HG03521 (cell line): ENCODE results near the gene PRSS2.
"Not testable (repeated sequence)": the region's sequence is repeated elsewhere in the genome, so short reads cannot be mapped to it uniquely, and the experiment has no call there.

Experiments used
- ATAC-seq: cut with Tn5 transposase; IDR thresholded peaks from one replicate; pipeline ENCODE4 v1.9.1; 2021; ENCODE audit warnings: mild to moderate bottlenecking, moderate library complexity; ENCODE audit not compliant: unreplicated experiment

The PRSS2 gene

DNA sequence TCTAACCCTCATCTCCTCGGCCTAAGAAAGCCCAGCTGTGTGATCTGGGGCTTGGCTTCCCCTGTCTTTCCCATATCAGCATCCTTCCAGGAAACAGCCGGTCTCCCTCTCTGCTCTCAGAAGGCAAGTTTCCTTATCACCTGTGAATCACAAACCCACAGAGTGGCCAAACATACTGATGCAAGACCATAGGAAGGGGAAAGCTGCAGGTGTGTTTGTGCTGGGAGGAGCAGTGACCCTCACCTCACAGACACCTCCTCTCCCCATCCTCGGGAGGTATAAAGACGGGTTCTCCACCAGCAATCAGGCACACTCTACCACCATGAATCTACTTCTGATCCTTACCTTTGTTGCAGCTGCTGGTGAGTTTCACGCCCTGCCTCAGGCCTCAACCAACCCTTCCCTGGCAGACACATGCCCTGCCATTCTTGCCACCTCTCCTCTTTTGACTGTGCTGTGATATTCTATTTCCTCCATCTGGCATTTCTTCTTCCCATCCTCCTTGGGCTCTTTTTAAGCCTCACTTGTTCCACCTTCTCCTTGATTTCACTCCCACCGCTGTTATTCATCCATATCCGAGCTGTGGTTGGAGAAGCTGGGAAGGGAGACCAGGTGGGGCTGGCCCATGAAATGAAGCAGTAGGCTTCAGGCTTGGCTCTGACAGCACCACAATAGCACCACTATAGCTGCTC, at the start of gene PRSS2:
PRSS2 (plus strand) TSS at position 310 of the 692 bp plus-strand sequence; CDS start at position 323, 13 bp downstream.
- ATAC-seq: peak; percentile 12

DNA sequence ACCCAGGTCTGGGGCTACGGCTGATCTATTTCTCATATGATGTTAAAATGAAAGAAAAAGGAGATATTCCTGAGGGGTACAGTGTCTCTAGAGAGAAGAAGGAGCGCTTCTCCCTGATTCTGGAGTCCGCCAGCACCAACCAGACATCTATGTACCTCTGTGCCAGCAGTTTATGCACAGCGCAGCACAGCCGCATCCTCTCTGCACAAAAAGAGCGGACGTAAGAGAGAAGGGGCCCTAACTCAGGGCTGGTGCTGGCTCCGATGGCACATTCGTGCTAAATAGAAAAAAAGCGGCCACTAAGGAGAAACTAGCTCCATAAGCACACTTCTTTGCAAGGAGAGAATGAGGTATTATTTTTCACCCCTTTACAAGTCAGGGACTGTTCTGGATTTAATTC, 49.8 kb upstream of the PRSS2 start:
- ATAC-seq: no peak

DNA sequence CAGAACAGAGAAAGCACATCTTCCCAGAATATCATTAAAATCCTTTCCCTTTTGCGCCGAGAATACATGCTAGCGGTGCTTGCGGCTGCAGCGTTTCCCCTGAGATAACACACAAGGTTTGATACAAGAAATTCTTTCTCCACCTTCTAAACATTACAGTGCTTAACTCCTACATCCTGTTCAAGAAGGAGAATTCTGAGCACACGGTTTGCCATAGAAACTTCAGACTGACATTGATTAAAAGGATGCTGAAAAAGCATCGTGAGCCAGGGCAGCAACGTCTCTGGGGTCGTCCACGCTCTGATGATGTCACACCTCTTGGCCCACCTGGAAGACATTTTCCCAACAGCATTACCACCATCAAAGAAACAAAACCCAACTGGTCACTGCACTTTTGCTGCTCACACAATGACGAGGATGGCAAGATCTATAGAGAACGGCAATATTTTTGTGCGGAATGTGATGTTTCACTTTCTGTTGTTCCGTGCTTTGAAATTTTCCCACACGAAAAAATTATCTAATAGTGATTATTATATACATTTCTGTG, 48.4 kb upstream of the PRSS2 start:
- ATAC-seq: no peak

DNA sequence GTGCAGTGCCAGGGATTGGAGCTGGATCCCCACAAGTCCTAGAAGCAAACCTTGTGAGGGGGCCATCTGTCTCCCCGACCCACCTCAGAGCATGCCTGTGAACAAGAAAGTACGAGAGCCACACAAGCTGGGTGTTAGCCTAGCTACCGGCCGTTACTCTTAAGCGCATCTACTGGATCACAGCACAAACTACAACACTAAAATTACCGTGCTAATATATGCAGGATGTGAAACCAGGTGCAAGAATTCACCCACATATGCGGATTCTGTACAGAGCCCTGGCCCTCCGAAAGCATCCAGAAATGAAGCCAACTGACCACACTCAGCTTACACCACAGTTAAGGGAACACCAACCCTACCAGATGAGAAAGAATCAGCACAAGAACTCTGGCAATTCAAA, 37.5 kb upstream of the PRSS2 start:
- ATAC-seq: no peak

DNA sequence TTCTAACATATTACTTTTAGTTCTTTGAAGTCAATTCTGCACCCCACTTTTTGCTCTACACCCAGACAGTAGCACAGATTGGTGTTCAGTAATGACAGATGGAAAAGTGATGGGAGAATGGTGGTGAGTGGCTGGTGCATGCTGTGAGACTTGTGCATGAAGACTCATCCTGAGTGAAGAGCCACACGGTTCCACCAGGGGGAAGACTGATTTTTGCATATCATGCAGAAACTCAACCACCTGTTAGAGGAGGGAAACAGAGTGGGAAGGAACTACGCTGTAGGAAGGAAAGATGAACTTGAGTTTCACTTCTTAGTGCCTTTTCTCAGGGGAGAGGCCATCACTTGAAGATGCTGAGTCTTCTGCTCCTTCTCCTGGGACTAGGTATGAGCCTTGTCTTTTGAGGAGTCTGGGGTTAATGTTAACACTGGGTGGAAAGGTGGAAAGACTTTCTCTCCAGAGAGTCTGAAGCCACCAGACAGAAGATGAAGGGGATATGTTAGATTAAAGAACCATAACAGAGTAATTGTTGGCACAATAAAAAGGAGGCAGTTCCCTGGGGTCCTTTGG, 30.8 kb upstream of the PRSS2 start:
- peak; percentile 72 for ATAC-seq

DNA sequence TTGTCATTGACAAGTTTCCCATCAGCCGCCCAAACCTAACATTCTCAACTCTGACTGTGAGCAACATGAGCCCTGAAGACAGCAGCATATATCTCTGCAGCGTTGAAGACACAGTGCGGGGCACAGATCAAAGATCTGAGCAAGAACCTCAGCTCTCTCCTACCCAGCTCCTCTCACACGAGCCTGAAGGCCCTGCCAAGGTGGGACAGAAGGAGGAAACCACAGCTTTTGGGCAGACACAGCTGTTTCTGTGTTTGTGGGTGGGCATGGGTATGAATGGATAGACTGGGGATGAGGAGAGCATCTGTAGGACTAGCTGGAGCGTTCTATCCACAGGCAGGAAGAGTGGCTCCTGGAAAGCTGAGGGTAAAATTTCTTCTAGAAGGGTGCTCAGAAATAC, 30.0 kb upstream of the PRSS2 start:
- ATAC-seq: no peak

DNA sequence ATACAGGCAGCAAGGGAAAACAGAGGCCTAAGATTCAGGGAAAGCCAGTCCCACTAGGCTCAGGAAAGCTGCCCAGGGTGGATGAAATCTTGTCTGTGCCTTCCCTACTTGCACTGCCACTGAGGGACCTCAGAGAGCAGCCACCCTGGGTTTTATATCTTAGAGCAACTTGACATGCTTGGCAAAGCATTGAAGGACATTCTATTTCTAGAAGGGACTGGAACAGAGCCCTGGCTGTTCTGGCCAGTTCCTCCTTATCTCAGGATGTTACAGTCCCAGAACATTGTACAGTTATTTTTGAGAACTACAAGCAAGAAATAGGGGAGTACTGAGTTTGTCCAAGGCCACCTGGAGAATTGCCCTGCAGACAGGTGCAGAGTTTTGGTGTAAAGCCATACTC, 28.8 kb upstream of the PRSS2 start:
- not testable (repeated sequence) for ATAC-seq

DNA sequence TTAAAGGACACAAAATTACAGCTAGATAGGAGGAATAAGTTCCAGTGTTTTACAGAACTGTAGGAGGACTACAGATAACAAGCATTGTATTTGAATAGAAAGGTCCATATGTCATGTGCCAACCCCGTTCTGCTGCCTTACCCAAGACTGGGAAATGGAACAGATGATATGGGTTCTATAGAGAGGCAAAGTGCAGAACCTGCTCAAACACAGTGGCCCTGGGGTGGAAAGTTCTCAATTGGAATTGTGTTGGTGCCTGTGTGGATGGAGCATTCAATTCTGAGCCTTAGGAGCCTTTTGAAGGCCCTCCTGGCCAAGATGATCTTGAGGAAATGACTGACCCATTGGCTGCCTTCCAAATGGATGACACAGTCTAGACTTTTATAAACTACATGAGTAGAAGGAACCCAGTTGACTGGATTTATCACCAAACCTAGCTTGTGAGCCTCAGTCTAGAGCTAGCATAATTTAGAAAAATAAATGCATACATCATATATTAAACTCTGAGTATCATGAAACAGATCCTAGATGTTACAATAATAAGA, 25.6 kb upstream of the PRSS2 start:
- ATAC-seq: no peak

DNA sequence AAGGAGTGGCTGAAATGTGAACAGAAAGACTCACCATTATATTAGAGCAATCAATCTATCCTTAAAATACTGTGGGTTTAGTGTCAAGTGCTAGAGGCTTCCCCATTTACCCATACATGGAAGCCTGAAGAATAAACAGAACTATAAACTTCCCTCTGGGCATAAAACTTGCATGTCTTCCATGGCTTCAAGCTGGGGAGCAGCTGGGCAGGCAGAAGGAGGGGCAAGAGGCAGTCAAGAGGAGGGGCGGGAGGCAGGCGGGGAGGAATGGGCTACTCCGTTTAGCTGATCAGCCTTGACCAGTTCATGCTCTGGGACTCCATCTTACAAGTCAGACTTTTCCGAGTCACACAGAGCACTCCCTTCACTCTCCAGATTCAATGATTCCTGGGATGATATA, 25.0 kb upstream of the PRSS2 start:
- ATAC-seq: no peak

DNA sequence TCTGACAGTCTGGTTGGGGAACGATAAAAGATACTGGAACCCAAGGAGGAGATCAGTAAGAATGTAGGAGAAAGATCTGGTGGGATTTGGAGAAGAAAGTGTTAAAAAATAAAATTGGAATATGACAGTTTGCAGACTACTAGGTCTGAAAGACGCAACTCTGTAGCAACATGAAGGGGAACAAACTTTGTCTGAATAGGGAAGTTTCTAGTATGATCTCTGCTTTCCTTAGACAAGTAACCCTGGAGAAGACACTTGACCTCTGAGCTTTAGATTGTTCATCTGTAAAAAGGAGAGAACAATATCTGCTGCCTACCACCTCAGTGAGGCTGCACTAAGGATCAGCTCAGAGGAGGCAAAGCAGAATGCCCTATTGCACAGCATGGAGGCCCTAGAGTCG, 24.5 kb upstream of the PRSS2 start:
- no peak for ATAC-seq

DNA sequence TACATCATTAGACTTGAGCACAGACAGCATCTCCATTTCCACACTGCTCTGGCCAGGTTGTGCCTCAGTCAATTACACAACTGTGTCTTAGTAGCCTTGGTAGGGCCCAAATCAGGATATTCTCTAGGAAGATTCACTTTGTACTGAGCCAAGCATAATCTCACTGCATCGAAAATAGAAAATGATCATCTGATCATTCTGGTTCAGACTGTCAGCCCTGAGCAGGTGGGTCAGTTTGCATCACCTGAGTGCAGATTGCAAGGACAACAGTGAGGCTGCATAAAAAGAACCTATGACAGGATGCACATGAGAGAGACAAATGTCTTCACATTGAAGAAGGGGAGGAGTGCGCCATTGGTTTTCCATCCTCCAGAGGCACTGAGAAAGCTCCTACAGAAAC, 22.4 kb upstream of the PRSS2 start:
- ATAC-seq: not testable (repeated sequence)

DNA sequence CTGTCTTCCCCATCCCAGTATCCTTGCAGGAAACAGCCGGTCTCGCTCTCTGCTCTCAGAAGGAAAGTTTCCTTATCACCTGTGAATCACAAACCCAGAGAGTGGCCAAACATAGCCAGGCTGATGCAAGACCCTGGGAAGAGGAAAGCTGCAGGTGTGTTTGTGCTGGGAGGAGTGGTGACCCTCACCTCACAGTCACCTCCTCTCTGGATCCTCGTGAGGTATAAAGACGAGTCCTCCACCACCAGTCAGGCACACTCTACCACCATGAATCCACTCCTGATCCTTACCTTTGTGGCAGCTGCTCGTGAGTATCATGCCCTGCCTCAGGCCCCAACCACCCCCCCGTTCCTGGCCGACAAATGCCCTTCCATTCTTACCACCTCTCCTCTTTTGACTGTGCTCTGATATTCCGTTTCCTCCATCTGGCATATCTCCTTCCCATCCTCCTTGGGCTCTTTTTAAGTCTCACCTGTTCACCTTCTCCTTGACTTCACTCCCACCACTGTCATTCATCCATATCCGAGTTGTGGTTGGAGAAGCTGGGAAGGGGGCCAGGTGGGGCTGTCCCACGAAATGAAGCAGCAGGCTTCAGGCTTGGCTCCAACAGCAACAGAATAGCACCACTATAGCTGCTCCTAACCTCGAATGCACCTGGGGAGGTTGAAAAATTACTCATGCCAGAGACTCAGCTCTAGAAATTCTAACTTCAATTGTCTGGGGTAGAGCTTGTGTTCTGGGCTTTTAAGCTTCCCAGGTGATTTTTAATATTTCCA, 21.4 kb upstream of the PRSS2 start, which contains the start of gene PRSS1:
PRSS1 (plus strand) TSS at position 255 of the 776 bp plus-strand sequence; CDS start at position 268, 13 bp downstream.
- no peak for ATAC-seq

DNA sequence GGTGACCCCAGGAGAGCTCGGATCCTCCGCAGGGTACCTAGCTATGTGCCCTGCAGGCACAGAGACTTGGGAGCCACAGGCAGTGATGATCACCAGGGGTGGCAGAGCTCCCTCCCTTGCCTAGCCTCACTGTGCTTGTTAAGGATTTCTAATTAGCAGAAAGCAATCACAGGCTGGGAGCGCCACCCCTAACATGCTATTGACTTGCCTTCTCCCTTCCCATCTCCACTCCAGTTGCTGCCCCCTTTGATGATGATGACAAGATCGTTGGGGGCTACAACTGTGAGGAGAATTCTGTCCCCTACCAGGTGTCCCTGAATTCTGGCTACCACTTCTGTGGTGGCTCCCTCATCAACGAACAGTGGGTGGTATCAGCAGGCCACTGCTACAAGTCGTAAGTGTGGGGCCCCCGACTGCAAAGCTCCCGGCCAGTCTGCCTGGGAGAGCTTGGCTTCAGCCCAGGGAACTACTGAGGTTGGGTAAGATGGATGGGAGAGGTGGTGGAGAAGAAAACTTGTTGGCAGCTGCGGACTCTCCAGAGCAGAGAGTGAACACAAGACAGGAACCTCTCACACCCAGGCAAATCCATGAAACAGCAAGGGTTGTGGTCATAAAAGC, 20.3 kb upstream of the PRSS2 start:
- no peak for ATAC-seq

DNA sequence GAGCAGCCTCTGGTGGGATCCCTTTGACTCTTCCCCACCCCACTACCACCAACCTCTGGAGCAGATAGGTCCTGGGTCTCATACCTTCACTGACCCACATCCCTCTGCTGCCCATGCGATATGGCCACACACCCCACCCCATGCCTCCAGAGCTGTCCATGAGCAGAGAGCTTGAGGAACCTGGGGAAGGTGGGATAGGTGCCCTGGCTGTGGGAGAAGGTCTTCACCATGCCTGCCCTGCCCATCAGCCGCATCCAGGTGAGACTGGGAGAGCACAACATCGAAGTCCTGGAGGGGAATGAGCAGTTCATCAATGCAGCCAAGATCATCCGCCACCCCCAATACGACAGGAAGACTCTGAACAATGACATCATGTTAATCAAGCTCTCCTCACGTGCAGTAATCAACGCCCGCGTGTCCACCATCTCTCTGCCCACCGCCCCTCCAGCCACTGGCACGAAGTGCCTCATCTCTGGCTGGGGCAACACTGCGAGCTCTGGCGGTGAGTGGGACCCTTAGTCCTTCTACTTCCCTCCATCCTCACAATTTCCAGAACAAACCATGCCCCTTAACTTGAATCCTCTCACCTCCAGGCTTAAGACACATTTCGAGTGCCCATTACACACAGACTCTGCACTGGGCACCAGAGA, 19.1 kb upstream of the PRSS2 start:
- not testable (repeated sequence) for ATAC-seq

DNA sequence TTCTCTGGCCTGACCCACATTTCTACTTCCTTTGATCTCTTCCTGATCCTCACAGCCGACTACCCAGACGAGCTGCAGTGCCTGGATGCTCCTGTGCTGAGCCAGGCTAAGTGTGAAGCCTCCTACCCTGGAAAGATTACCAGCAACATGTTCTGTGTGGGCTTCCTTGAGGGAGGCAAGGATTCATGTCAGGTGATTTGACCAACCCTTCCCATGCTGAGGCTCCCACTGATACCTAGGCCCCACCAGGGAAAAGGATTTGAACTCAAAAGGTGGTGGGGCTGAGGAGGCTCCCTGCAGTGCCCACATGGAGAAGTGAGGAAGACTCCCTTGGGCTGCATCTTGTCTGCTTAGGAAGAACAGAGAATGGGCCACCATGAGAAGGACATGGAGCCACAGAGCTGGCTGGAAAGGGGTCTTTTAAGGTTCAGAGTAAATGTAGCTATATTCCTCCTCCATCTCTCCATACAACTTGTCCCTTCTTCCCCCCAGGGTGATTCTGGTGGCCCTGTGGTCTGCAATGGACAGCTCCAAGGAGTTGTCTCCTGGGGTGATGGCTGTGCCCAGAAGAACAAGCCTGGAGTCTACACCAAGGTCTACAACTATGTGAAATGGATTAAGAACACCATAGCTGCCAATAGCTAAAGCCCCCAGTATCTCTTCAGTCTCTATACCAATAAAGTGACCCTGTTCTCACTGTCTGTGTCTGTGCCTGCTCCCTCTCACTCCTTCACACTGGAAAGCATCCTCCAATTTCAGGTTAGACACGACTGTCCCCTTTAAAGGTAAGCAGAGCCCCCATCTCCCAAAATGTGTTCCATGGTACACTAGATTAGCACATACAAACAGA, 18.2 kb upstream of the PRSS2 start:
- ATAC-seq: no peak

DNA sequence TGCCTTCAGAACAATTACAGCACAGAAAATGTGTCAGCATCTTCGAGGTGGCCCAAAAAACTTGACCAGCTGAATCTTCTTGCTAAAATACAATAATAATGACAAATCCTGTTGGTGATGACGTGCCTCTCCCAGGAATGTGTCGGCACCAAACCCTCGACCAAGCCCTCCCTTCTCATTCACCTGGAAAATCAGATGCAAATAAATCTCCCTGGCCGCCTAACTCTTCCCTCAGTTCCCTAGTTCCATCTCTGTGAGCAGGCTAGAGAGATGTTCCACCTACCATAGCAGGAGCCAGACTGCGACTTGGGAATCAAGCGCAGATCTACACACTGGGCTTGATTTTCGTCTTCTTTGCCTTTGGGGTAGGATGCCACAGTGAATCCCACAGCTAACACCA, 17.4 kb upstream of the PRSS2 start:
- ATAC-seq: no peak

DNA sequence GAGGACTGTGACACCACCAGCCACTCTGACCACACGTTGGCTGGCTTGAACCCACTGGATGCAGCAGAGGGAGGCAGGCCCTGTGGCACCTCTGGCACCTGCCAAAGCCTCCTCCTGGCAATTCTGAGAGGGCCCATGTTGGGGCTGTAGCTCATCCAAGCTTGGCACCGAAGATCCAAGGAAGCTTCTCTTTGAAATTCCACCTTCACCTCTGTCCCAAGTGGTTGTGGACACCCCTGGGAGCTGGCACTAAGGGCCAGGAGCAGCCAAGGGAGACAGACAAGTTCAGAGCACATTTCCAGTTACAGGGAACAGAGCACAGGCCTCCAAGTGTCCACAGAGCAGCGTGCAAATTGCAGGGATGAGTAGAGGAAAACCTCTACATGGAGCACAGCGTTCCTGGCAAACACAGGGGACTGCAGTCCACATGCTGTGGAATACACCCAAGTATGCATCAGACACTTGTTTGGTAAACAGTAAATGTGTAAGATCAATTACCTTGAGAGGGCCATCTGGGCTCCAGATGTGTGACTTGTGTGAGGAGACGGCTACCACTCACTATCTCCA, 16.8 kb upstream of the PRSS2 start:
- ATAC-seq: not testable (repeated sequence)

DNA sequence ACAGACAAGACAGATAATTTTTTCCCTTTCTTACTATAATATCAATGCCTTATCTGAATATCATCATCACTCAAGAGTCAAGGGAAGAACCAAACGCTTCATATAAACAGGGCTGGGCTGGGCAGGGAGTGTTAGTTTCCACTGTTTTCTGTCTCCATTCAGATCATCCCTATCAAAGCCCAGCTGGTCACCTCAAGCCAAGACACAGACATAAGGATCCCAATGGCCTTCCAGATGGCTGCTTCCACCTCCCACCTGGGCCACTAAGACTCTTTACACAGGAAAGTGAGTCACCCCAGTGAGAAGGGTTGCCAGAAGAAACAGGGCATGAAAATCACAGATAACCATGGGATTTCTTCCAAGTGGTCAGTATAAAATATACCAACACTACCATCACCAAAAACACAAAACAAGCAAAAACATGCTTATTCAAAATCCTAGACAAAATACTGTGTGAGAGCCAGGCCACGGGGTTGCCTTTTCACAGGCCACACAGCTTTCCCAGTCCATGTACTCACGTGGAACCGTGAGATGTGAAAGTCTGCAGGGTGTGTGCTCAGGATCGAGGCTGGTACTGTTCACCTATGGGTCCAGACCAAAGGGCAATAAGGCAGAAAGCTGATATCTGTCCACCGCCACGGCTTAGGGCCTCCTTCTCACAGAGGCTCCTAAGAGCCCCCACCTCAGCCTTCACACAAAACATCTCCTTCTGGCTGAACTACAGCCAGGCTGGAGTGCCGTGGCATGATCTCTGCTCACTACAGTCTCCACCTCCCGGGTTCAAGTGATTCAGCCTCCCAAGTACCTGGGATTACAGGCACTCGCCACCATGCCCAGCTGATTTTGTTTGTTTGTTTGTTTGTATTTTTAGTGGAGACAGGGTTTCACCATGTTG, 15.8 kb upstream of the PRSS2 start:
- no peak for ATAC-seq
